Neural progenitor cell (in vitro differentiated cells): ENCODE data around the gene CSRNP3.

ENCODE experiments used
- EZH2 ChIP-seq: fragments of 200-600 bp; sonication (generic); IDR thresholded peaks from 2 replicates; pipeline ENCODE4 v1.6.1; 2017; ENCODE audit warnings: antibody characterized with exemption, mild to moderate bottlenecking, moderate library complexity
- EZH2phosphoT487 ChIP-seq: fragments of 200-600 bp; sonication (generic); IDR thresholded peaks from 2 replicates; pipeline ENCODE4 v1.6.1; 2017; ENCODE audit warnings: antibody characterized with exemption
- TF ChIP-seq, protein P1 (sequence below): fragments of 200-600 bp; sonication (generic); IDR thresholded peaks from 2 replicates; pipeline ENCODE4 v1.5.1; 2017; ENCODE audit warnings: antibody characterized with exemption, mild to moderate bottlenecking

DNA sequence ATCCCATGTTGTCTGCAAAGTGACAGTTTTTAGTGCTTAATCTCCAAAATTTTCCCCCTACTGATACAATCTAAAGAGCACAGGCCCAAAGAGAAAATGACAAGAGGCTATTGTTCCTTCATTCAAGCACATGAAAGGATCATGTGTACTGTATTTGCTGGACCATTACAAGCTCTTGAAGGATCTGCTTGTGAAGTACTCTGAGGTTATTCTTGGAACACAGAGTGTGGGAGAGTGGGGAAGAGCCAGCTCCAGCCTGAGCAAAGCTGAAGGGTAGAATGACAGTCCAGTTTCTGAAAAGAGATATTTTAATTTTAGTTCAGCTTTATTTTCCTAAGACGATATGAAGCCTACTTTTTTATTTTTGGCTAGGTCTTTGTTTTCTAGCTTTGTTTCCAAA is 212.3 kb downstream of the CSRNP3 start:
- TF ChIP-seq, protein P1, sequence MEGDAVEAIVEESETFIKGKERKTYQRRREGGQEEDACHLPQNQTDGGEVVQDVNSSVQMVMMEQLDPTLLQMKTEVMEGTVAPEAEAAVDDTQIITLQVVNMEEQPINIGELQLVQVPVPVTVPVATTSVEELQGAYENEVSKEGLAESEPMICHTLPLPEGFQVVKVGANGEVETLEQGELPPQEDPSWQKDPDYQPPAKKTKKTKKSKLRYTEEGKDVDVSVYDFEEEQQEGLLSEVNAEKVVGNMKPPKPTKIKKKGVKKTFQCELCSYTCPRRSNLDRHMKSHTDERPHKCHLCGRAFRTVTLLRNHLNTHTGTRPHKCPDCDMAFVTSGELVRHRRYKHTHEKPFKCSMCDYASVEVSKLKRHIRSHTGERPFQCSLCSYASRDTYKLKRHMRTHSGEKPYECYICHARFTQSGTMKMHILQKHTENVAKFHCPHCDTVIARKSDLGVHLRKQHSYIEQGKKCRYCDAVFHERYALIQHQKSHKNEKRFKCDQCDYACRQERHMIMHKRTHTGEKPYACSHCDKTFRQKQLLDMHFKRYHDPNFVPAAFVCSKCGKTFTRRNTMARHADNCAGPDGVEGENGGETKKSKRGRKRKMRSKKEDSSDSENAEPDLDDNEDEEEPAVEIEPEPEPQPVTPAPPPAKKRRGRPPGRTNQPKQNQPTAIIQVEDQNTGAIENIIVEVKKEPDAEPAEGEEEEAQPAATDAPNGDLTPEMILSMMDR: no peak
- TF ChIP-seq EZH2 (no peak), EZH2phosphoT487 (no peak)
